NK-92 (cell line): Measurements from ENCODE around the gene TPRG1.

Source experiments
- DNase-seq: peaks from one replicate; lab custom pipeline; 2025; ENCODE audit not compliant: unreplicated experiment; lab: John Stamatoyannopoulos, UW

TPRG1 gene

DNA sequence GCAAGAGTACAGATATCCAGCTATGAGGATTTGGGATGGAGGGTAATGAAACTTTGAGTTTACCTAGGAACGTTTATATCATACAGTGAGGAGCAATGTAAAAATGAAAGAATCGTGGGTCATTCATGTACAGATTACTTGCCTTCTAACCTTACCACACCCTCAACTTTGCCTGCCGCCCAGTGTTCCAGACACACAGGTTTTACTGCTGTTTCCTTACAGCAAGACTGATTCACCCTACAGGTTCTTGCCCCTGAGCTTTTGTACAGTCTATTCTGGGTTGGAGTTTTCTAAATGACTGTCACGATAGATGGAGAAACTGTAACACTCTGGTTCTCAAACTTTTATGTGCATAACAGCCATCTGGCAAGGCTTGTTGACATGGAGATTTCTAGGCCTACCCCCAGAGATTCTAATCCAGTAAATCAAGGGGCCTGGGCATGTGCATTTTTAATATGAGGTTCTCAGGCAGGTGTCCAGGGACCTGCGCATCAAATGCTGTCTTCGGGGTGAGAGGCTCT lies 6.6 kb upstream of the TPRG1 start:
- DNase-seq, result no peak

- no peak for DNase-seq
These were observed 5.5 kb upstream of the TPRG1 start for GRCh38 chr3:189166321-189166720.

DNA sequence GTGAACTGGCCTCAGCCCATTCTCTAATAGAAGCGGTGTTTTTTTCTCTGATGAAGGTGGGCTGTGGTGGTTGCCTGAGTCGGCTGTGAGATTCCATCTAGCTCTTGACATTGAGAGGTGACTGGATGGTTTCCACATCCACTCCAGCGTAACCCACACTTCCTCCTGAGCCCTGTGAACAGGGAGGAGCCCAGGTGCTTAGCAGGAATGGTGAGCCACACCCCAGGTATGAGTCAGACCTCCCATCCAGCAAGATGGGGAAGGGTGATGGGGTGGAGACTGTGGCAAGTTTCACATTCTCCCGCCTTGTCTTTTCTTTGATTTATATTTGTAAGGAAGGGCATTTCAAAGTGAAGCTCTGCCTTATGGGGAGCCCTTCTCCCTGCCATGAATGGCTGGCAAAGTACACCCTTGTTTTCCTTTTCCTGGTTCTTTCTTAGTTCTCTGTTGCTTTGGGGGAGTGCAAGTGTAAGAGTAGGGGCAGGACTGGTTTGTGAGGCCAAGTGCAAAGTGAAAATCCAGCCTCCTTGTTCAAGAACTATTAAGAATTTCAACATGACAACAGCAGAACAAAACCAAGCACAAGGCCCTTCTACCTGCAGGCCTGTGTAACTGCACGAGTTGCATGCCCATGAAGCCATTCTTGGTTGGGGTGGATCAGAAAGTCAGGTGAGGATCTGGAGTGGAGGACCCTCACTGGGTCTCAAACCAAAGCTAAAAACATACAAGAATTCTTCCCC lies 4.6 kb upstream of the TPRG1 start:
- no peak for DNase-seq

GRCh38 chr3:189168711-189169110 lies 3.1 kb upstream of the TPRG1 start:
- no peak for DNase-seq

- DNase-seq, result no peak
These were observed 2.0 kb upstream of the TPRG1 start for GRCh38 chr3:189169728-189170127.

- no peak for DNase-seq
These were observed 1.2 kb upstream of the TPRG1 start for GRCh38 chr3:189170559-189170958.

- no peak for DNase-seq
These were observed 1.1 kb downstream of the TPRG1 start for GRCh38 chr3:189172668-189173419.

DNA sequence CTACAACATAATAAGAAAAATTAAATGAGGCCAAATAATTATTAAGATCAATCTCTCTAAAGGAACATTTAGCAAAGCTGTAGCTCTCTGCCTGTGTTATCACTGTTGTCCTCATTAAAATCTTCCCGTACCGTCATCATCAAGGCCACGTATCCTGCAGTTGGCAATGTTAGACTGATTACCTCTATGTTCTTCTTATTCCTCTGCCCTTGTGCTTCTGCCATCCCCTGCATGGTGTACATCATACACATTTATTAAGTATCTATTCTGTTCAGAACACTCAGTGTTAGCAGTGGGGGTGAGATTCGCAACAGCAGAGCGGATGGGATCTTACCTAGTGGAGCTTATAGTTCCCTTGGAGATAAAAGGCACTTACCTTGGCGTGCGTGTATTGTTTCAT lies 12.8 kb downstream of the TPRG1 start:
- no peak for DNase-seq

GRCh38 chr3:189186101-189186500 lies 14.3 kb downstream of the TPRG1 start:
- DNase-seq, result no peak

GRCh38 chr3:189188466-189188865 lies 16.7 kb downstream of the TPRG1 start:
- no peak for DNase-seq

GRCh38 chr3:189192725-189193124 lies 21.0 kb downstream of the TPRG1 start:
- no peak for DNase-seq

DNA sequence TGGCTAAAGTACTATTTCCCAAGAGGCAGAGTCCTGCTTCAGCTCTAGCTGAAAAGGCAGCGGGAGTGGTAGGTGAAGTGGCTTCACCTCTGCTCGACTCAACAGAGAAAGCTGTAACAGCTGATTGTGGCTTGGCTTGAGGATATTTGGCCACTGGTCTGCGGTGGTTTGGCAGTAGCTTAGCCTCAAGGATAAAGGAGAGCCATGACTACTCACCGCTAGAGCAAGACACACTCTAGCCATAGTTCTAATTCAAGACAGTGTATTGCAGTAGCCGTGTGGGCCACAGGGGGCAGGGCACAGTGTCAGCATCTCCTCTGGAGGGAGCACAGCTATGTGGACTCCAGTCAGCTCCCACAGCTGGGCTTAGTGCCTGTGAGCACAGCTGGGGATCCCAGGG lies 23.5 kb downstream of the TPRG1 start:
- DNase-seq, result no peak

DNA sequence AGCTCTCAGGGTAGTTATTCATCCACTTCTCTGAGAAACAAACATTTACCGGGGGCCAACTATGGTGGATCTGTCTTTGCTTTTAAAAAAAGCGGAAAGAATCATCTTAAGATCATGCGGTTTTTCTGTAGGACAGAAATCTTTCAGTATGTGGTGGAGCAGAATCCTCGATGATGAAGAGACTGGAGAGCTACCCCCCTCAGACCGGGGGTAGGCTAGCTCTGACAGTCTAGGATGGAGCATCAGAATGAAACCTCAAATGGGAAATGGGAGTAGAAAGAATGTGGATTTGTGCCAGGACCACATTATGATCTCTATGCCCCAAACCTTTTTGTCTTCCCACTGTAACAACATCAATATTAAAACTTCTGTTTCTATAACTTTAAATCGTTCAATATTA lies 30.3 kb downstream of the TPRG1 start:
- no peak for DNase-seq

DNA sequence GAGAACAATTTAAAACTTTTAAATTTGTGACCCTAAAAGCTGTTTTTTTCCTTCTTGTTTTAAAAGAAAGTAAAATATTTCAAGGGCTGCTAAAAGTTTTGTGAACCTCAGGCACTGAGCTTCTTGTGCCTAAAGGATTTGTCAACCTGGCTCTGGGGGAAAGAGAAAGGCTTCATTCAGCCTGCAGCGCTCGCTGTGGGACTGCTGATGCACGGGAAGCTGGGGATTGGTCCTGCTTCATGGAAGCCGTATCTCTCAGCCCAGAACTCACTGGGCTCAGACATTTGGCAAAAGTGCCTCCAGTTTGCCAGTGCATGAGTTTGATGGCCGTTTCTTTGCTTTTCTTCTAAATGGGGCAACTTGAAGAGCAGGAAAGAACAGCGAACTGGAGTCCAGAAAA lies 30.8 kb downstream of the TPRG1 start:
- no peak for DNase-seq

DNA sequence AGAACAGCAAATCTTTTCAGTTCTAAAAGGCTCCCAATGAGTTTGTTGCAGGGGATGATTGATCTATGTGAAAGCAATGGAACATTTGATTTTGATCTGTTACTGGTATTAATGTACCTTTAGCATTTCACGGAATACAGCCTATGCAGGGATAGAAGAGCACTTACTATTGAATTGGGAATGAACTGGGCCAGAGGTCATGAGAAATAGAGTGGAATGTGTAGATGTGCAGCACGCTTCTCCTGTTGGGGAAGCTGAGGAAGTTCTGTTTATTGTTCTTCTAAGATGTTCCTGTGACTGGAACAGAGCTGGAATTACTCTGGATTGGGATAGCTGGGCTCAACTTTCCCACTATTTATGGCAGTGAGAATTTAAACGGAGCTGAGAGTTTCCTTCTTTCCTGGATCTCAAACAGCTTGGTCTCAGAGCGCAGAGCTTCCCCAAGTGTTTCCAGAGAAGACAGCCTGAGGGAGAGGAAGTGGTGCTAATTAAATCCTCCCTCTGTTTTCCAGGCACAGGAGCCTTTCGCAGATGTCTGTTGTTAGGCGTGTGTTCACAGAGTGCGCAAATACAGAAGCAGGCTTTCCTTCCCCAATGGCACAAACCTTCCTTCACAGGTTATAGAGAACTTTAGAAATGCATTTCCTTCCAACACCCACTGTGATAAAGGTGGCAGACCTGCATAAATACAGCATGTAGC lies 32.5 kb downstream of the TPRG1 start:
- DNase-seq, result no peak

DNA sequence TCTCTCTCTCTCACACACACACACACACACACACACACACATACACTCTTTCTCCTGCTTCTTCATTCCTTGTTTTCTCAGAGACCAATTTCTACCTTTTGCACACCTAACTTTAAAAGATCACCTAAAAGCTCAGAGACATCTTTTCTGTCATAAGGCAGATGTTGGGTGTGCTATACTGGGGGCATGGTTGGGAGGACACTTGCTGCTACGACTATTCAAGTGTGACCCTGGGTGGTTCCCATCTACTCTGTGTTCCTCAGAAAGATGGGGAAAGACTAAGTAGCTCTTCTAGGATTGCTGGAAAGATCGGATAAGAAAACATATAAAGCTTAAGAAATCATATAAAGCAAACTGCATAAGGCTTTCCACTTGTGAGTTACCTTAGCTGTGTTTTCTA lies 33.2 kb downstream of the TPRG1 start:
- no peak for DNase-seq

DNA sequence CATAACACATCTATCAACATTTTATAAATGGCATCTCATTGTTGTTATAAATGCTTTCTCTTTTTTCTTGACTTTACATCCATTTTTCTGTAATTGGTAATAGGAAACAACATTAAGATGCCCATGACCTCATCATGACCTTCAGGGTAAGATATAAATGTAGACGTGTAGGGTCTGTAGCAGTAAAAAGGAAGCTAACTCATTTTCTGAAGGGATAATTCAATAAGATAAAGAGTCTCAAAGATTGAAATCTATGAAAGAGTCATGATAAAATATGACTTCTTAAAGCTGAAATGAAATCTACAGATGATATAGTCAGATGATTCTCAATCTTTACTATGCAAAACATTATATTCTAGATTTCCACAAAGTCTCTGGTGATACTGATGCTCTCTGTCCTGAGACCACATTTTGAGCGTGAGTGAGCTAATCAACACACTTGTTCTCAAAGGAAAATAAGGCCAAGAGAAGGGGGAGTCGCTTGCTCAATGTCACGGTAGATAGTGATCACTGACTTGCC lies 38.5 kb downstream of the TPRG1 start:
- DNase-seq, result no peak

- no peak for DNase-seq
These were observed 40.9 kb downstream of the TPRG1 start for GRCh38 chr3:189212681-189213080.

- DNase-seq, result no peak
These were observed 42.9 kb downstream of the TPRG1 start for GRCh38 chr3:189214651-189215050.

- DNase-seq, result no peak
These were observed 51.3 kb downstream of the TPRG1 start for GRCh38 chr3:189222927-189223636.

GRCh38 chr3:189225431-189225830 lies 53.7 kb downstream of the TPRG1 start:
- no peak for DNase-seq
